HEK293 (cell line): ENCODE results near the gene AUP1.

Experiments used
- CTCF ChIA-PET: fragments of 350-600 bp; formaldehyde crosslinking; extraction: SDS; loops from one replicate; lab custom pipeline; 2021; ENCODE audit warnings: antibody characterized with exemption; lab: Yijun Ruan, JAX
- POLR2A ChIA-PET: fragments of 300-600 bp; formaldehyde crosslinking; extraction: SDS; loops from one replicate; lab custom pipeline; 2020; ENCODE audit warnings: antibody characterized with exemption, inconsistent platforms; lab: Yijun Ruan, JAX
- H3K27ac ChIP-seq: fragments of 200-500 bp; sonication (Bioruptor generic); 2 replicates; pipeline ENCODE4 v1.5.1; 2014; ENCODE audit warnings: low read depth, low read length, control low read depth, inconsistent platforms; ENCODE audit errors: extremely low read depth
- H3K36me3 ChIP-seq, 2 experiments: fragments of 200-500 bp in 1 of 2; sonication (Bioruptor generic) in 1 of 2; 1 replicate in 1 of 2; 2 replicates in 1 of 2; pipeline ENCODE4 v1.5.1; 2014 to 2017; ENCODE audit warnings: inconsistent platforms in 2 of 2, low read length in 2 of 2; ENCODE audit not compliant: control insufficient read depth in 2 of 2, insufficient read depth in 1 of 2
- H3K4me1 ChIP-seq: fragments of 200-500 bp; sonication (Bioruptor generic); 2 replicates; pipeline ENCODE4 v1.5.1; 2014; ENCODE audit warnings: mild to moderate bottlenecking, low read length, inconsistent platforms; ENCODE audit not compliant: control insufficient read depth, insufficient read depth
- H3K4me3 ChIP-seq: 2 replicates; pipeline ENCODE4 v1.5.1; 2011; ENCODE audit warnings: low read depth, mild to moderate bottlenecking, control low read depth, low read length, moderate library complexity
- H3K9me3 ChIP-seq: fragments of 200-500 bp; sonication (Bioruptor generic); 2 replicates; pipeline ENCODE4 v1.5.1; 2014; ENCODE audit warnings: low read depth, low read length, inconsistent platforms; ENCODE audit not compliant: control insufficient read depth, insufficient read depth
- HOXA7 ChIP-seq: sonication (generic); formaldehyde crosslinking; IDR thresholded peaks from 2 replicates; pipeline ENCODE4 v1.8.1; 2022; ENCODE audit warnings: missing genetic modification reagents, borderline replicate concordance
- ZBTB1 ChIP-seq: fragments of 450-650 bp; formaldehyde crosslinking; IDR thresholded peaks from 2 replicates; pipeline ENCODE4 v1.5.1; 2016; ENCODE audit warnings: missing biosample characterization, missing genetic modification characterization
- ZBTB7A ChIP-seq: fragments of 450-650 bp; formaldehyde crosslinking; IDR thresholded peaks from 2 replicates; pipeline ENCODE4 v1.5.1; 2016; ENCODE audit warnings: low read depth, missing biosample characterization, missing genetic modification characterization
- ZNF155 ChIP-seq: fragments of 450-650 bp; formaldehyde crosslinking; IDR thresholded peaks from 2 replicates; pipeline ENCODE4 v1.5.1; 2016; ENCODE audit warnings: missing biosample characterization, missing genetic modification characterization
- ZNF23 ChIP-seq: fragments of 450-650 bp; formaldehyde crosslinking; IDR thresholded peaks from 2 replicates; pipeline ENCODE4 v1.5.1; 2016; ENCODE audit warnings: missing biosample characterization, missing genetic modification characterization, borderline replicate concordance
- ZNF274 ChIP-seq, 2 experiments: fragments of 200-500 bp in 1 of 2; fragments of 450-650 bp in 1 of 2; sonication (Bioruptor generic) in 1 of 2; formaldehyde crosslinking in 1 of 2; IDR thresholded peaks; 2 replicates each; pipeline versions ENCODE4 v1.5.1 to v1.6.1; 2014 to 2016; ENCODE audit warnings: borderline replicate concordance in 1 of 2, inconsistent platforms in 1 of 2, low read length in 1 of 2, missing biosample characterization in 1 of 2, missing genetic modification characterization in 1 of 2
- ZNF324 ChIP-seq: fragments of 450-650 bp; formaldehyde crosslinking; IDR thresholded peaks from 2 replicates; pipeline ENCODE4 v1.5.1; 2016; ENCODE audit warnings: missing biosample characterization, missing genetic modification characterization
- ZNF391 ChIP-seq: fragments of 450-650 bp; formaldehyde crosslinking; IDR thresholded peaks from 2 replicates; pipeline ENCODE4 v1.5.1; 2016; ENCODE audit warnings: low read depth, missing biosample characterization, missing genetic modification characterization, borderline replicate concordance
- ZNF426 ChIP-seq: fragments of 450-650 bp; formaldehyde crosslinking; IDR thresholded peaks from 2 replicates; pipeline ENCODE4 v1.5.1; 2017; ENCODE audit warnings: missing biosample characterization, missing genetic modification characterization, mild to moderate bottlenecking, inconsistent platforms, moderate library complexity
- ZNF433 ChIP-seq: fragments of 450-650 bp; formaldehyde crosslinking; IDR thresholded peaks from 2 replicates; pipeline ENCODE4 v1.5.1; 2016; ENCODE audit warnings: missing biosample characterization, missing genetic modification characterization, low read depth
- ZNF585B ChIP-seq: fragments of 450-650 bp; formaldehyde crosslinking; IDR thresholded peaks from 2 replicates; pipeline ENCODE4 v1.5.1; 2016; ENCODE audit warnings: missing biosample characterization, missing genetic modification characterization
- ZNF596 ChIP-seq: fragments of 450-650 bp; IDR thresholded peaks from 2 replicates; pipeline ENCODE4 v1.5.0; 2018; ENCODE audit warnings: missing biosample characterization, mild to moderate bottlenecking, missing genetic modification characterization, moderate library complexity
- ZNF677 ChIP-seq: fragments of 450-650 bp; IDR thresholded peaks from 2 replicates; pipeline ENCODE4 v1.5.0; 2018; ENCODE audit warnings: missing biosample characterization, mild to moderate bottlenecking, missing genetic modification characterization, moderate library complexity
- ZNF837 ChIP-seq: fragments of 450-650 bp; formaldehyde crosslinking; IDR thresholded peaks from 2 replicates; pipeline ENCODE4 v1.5.1; 2016; ENCODE audit warnings: missing biosample characterization, missing genetic modification characterization
- ZSCAN30 ChIP-seq: fragments of 450-650 bp; IDR thresholded peaks from 2 replicates; pipeline ENCODE4 v1.5.1; 2018; ENCODE audit warnings: missing biosample characterization, mild to moderate bottlenecking, missing genetic modification characterization, moderate library complexity
- TF ChIP-seq, protein P1 (sequence below): fragments of 450-650 bp; formaldehyde crosslinking; conservative IDR thresholded peaks from 2 replicates; pipeline ENCODE4 v1.5.1; 2016; ENCODE audit warnings: low read depth, missing biosample characterization, missing genetic modification characterization
- TF ChIP-seq, protein P2 (sequence below): fragments of 450-650 bp; formaldehyde crosslinking; IDR thresholded peaks from 2 replicates; pipeline ENCODE4 v1.5.1; 2016; ENCODE audit warnings: missing biosample characterization, missing genetic modification characterization
- TF ChIP-seq, protein P3 (sequence below): fragments of 450-650 bp; formaldehyde crosslinking; IDR thresholded peaks from 2 replicates; pipeline ENCODE4 v1.5.1; 2016; ENCODE audit warnings: missing biosample characterization, missing genetic modification characterization
- TF ChIP-seq, protein P4 (sequence below): fragments of 450-650 bp; formaldehyde crosslinking; IDR thresholded peaks from 2 replicates; pipeline ENCODE4 v1.5.1; 2017; ENCODE audit warnings: missing biosample characterization, missing genetic modification characterization

Gene AUP1

DNA sequence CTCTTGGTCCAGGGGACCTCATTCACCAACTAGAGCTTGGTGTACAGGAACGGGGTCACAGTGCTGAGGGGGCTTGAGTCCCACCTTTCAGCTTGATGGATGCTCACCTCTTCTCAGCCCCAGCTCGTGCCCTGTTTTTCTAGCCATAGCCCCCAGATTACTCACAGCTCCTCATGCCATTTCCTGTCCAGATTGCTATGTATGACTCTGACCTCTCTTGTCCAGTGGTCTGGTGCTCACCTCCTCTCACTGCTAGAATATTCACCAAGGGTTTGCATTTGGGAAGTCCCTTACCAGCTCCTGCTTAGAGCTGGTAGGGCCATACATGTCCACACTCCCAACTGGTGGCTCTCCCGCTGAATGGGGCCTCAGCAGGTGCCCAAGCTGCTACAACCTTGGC lies 36.0 kb downstream of the AUP1 start:
- no peaks in the 10 kb centered on the region for H3K9me3 ChIP-seq
- CTCF ChIA-PET: interaction anchor here (0.7 to 2.7 kb wide), 3 partner anchors 13 to 246 kb away, joined by 3 to 16 read pairs (median 3); no protein-coding TSS in a partner anchor
- no peak overlapping the region for H3K27ac ChIP-seq
- H3K36me3 ChIP-seq: peaks cover 0 to 55% of the 10 kb centered on the region in 2 experiments; a peak in 2 of 3 replicates
- TF ChIP-seq, protein P1, sequence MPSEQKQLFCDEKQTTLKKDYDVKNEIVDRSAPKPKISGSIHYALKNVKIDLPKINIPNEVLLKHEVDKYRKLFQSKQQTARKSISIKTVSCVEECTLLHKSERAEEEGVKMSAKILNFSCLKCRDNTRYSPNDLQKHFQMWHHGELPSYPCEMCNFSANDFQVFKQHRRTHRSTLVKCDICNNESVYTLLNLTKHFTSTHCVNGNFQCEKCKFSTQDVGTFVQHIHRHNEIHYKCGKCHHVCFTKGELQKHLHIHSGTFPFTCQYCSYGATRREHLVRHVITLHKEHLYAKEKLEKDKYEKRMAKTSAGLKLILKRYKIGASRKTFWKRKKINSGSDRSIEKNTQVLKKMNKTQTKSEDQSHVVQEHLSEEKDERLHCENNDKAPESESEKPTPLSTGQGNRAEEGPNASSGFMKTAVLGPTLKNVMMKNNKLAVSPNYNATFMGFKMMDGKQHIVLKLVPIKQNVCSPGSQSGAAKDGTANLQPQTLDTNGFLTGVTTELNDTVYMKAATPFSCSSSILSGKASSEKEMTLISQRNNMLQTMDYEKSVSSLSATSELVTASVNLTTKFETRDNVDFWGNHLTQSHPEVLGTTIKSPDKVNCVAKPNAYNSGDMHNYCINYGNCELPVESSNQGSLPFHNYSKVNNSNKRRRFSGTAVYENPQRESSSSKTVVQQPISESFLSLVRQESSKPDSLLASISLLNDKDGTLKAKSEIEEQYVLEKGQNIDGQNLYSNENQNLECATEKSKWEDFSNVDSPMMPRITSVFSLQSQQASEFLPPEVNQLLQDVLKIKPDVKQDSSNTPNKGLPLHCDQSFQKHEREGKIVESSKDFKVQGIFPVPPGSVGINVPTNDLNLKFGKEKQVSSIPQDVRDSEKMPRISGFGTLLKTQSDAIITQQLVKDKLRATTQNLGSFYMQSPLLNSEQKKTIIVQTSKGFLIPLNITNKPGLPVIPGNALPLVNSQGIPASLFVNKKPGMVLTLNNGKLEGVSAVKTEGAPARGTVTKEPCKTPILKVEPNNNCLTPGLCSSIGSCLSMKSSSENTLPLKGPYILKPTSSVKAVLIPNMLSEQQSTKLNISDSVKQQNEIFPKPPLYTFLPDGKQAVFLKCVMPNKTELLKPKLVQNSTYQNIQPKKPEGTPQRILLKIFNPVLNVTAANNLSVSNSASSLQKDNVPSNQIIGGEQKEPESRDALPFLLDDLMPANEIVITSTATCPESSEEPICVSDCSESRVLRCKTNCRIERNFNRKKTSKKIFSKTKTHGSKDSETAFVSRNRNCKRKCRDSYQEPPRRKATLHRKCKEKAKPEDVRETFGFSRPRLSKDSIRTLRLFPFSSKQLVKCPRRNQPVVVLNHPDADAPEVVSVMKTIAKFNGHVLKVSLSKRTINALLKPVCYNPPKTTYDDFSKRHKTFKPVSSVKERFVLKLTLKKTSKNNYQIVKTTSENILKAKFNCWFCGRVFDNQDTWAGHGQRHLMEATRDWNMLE (tag by site-specific recombination): no peak
- TF ChIP-seq ZNF274 (IDR thresholded peaks at IDR 0.05; ENCODE audit: low read length) (no peak), ZNF274 (tag by site-specific recombination; IDR thresholded peaks at IDR 0.05; ENCODE audit: borderline replicate concordance) (no peak)
- TF ChIP-seq, all 188 proteins: peak for 0
- Histone ChIP-seq H3K4me3 (no peak overlapping the region), H3K4me1 (no peaks in the 10 kb centered on the region)
- POLR2A ChIA-PET: interaction anchor here (1.3 kb wide), 1 partner anchor 13 kb away, joined by 5 read pairs; the partner anchor contains the start of gene PCGF1

DNA sequence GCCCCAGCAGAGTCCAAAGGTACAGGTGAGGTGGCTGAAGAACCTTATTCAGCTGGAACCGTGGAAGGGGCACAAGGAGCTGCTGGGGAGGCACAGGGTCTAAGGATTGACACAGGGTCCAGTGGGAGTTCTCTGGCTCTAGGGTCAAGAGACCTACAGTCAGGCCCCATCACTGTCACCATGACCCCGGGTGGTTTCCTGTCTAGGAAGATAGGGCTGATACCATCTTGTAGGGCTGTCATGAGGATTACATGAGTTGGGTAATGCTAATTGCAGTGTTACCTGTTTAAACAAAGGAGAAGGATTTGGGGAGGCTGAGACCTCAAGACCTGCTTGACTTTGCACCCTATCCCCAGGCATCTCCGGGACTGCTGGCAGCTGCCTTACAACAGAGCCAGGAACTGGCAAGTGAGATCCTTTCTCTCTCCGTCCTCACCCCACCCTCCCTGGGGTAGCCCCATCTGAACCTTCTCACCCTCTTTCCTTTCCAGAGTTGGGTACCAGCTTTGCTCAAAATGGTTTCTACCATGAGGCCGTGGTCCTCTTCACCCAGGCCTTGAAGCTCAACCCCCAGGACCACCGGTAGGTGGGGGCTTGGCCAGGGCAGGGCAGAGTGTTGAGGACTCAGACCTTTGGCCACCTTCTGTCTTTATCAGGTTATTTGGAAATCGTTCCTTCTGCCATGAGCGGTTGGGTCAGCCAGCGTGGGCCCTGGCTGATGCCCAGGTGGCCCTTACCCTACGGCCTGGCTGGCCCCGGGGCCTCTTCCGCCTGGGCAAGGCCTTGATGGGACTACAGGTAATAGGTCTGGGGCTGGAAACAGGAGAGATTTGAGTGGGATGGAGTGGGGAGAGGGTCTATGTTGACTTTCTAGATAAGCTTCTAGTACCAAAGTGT lies 37.6 kb downstream of the AUP1 start:
- CTCF ChIA-PET: interaction anchor here (0.7 to 2.7 kb wide), 3 partner anchors 10 to 95 kb away, joined by 3 to 16 read pairs (median 3); no protein-coding TSS in a partner anchor
- POLR2A ChIA-PET: no interaction called here

More for the DNA sequence above, 37.6 kb downstream of the AUP1 start:
- peaks cover 2 to 62% of the 10 kb centered on the region in 2 experiments; a peak in 2 of 3 replicates for H3K36me3 ChIP-seq
- no peaks in the 10 kb centered on the region for H3K4me1 ChIP-seq
- H3K27ac ChIP-seq: no peak overlapping the region
- H3K9me3 ChIP-seq: no peaks in the 10 kb centered on the region
- TF ChIP-seq ZNF837 (tag by site-specific recombination): no peak
- no peak for TF ChIP-seq ZNF426 (tag by site-specific recombination)
- TF ChIP-seq, protein P2, sequence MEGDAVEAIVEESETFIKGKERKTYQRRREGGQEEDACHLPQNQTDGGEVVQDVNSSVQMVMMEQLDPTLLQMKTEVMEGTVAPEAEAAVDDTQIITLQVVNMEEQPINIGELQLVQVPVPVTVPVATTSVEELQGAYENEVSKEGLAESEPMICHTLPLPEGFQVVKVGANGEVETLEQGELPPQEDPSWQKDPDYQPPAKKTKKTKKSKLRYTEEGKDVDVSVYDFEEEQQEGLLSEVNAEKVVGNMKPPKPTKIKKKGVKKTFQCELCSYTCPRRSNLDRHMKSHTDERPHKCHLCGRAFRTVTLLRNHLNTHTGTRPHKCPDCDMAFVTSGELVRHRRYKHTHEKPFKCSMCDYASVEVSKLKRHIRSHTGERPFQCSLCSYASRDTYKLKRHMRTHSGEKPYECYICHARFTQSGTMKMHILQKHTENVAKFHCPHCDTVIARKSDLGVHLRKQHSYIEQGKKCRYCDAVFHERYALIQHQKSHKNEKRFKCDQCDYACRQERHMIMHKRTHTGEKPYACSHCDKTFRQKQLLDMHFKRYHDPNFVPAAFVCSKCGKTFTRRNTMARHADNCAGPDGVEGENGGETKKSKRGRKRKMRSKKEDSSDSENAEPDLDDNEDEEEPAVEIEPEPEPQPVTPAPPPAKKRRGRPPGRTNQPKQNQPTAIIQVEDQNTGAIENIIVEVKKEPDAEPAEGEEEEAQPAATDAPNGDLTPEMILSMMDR (tag by site-specific recombination): no peak
- TF ChIP-seq, protein P3, sequence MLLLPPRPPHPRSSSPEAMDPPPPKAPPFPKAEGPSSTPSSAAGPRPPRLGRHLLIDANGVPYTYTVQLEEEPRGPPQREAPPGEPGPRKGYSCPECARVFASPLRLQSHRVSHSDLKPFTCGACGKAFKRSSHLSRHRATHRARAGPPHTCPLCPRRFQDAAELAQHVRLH (tag by site-specific recombination): no peak
- no peak for TF ChIP-seq ZBTB1 (tag by site-specific recombination)
- TF ChIP-seq ZSCAN30: no peak
- no peak for TF ChIP-seq HOXA7 (CRISPR knock-in tag)
- no peak for TF ChIP-seq ZBTB7A (tag by site-specific recombination)
- no peak for TF ChIP-seq ZNF23 (tag by site-specific recombination)
- TF ChIP-seq ZNF677: no peak
- TF ChIP-seq ZNF433: no peak
- no peak for TF ChIP-seq ZNF391 (tag by site-specific recombination)
- TF ChIP-seq ZNF585B: no peak
- TF ChIP-seq ZNF155: no peak
- no peak for TF ChIP-seq ZNF596
- TF ChIP-seq, protein P4, sequence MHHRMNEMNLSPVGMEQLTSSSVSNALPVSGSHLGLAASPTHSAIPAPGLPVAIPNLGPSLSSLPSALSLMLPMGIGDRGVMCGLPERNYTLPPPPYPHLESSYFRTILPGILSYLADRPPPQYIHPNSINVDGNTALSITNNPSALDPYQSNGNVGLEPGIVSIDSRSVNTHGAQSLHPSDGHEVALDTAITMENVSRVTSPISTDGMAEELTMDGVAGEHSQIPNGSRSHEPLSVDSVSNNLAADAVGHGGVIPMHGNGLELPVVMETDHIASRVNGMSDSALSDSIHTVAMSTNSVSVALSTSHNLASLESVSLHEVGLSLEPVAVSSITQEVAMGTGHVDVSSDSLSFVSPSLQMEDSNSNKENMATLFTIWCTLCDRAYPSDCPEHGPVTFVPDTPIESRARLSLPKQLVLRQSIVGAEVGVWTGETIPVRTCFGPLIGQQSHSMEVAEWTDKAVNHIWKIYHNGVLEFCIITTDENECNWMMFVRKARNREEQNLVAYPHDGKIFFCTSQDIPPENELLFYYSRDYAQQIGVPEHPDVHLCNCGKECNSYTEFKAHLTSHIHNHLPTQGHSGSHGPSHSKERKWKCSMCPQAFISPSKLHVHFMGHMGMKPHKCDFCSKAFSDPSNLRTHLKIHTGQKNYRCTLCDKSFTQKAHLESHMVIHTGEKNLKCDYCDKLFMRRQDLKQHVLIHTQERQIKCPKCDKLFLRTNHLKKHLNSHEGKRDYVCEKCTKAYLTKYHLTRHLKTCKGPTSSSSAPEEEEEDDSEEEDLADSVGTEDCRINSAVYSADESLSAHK: no peak
- TF ChIP-seq ZNF324: no peak
- no peak overlapping the region for H3K4me3 ChIP-seq
